Raji (cell line): ENCODE results near the gene ASAP2.

Experiments used
- POLR2A ChIP-seq: IDR thresholded peaks from 2 replicates; pipeline ENCODE4 v1.6.1; 2011; ENCODE audit warnings: low read depth, low read length, control low read depth; ENCODE audit not compliant: insufficient read depth

ASAP2 gene

DNA sequence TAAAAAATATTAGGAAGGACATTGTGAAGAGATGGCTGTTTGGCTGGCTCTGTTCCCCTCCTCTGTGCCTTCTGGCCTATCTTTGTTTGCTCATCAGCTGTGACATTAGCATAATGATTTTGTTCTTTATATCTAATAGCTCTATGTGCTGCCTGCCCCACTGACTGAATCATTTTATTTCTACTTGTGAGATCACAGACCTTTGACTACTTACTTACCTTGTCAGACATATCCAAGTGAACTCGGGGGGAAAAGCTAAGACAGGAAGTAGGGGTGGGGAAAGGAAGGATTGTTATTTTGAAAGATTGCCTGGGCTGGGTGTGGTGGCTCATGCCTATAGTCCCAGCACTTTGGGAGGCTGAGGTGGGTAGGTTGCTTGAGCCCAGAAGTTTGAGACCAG is 104.2 kb downstream of the ASAP2 start:
- no peak for TF ChIP-seq POLR2A

DNA sequence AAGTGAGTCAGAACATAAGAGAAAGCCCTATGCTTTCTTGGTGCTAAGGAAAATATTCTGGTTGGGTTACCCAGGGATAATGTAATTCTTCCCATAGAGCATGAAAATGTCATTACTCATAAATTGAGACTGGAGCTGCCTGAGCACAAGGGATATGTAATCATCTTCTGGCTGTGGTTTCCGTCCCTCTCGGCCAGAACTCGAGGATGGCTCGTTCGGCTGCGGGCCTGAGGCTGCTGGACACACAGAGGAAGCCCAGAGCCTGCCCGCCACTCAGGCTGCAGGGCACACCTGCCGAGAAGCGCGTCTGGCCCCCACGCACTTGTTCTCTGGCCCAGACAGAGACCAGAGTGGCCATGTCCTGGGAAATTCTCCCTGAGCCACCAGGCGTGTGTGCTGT is 104.9 kb downstream of the ASAP2 start:
- TF ChIP-seq POLR2A: no peak

DNA sequence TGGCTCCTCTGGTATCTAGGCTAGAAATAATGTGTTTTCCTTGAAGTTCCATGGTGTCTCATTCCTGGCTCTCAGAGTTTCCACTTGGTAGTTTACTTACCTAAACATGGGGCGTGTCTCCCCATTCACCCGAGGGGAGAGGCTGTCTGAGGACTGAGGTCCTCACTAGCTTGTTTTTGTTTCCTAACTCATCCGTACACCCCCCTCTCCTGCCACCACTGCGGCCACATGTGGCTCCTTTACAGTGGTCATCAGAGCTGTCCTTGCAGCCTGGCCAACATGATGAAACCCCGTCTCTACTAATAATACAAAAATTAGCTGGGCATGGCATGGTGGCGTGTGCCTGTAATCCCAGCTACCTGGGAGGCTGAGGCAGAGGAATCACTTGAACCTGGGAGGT is 106.0 kb downstream of the ASAP2 start:
- TF ChIP-seq POLR2A: no peak

DNA sequence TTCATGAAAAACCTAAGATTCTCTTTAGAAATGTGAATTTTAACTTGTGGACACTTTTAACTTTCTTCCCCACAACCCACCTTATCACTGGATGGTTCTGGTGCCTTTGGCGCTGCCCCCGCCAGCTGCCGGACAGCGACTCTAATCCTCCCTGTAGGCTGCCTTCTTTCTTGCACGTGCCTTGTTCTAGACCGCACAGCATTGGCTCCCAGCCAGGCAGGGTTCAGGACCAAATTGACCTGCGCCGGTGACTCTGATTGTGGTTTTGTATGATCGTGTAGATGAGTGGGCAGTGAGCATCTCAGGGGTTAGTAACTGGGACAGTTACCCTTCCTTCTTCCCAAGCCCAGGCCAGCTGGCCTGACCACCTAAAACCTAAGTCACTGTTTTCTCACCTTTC is 106.8 kb downstream of the ASAP2 start:
- TF ChIP-seq POLR2A: no peak

DNA sequence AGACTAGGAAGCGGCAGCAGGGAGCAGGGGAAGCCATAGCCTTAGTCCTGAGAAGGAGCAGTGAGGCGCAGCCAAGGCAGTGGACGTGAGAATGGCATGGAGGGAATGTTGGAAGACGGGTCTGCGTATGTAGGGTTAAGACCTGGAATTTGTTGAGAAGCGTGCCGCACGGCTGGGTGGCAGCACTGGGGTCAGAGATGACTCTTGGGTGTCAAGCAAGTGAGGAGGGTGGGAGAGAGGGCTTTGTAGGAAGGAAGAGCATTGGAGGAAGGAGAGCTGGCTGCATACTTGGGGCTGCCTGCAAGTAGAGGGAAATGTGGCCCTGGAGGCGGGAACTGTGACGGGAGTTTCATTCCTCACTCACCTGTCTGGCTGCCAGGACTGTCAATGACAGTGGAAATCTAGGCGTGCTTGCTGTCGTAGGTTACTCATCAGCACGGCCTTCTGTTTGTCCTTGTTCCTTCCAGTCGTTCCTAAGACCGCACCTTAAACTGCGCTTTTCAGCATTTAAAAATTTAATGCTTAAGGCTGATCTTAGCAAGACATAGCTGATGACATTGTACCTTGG is 108.8 kb downstream of the ASAP2 start:
- no peak for TF ChIP-seq POLR2A

DNA sequence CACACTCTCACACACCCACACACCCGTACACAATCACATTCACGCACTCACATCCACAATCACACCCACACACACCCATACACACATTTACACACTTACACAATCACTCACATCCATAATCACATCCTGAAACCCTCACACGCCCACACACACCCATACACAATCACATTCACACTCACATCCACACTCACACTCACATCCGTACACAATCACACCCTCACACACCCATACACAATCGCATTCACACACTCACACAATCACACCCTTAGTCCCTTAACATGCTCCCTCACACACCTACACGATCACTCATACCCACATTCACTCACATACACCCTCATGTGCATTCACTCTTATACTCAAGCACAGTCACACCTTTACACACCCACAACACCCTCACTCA is 110.9 kb downstream of the ASAP2 start:
- no peak for TF ChIP-seq POLR2A

DNA sequence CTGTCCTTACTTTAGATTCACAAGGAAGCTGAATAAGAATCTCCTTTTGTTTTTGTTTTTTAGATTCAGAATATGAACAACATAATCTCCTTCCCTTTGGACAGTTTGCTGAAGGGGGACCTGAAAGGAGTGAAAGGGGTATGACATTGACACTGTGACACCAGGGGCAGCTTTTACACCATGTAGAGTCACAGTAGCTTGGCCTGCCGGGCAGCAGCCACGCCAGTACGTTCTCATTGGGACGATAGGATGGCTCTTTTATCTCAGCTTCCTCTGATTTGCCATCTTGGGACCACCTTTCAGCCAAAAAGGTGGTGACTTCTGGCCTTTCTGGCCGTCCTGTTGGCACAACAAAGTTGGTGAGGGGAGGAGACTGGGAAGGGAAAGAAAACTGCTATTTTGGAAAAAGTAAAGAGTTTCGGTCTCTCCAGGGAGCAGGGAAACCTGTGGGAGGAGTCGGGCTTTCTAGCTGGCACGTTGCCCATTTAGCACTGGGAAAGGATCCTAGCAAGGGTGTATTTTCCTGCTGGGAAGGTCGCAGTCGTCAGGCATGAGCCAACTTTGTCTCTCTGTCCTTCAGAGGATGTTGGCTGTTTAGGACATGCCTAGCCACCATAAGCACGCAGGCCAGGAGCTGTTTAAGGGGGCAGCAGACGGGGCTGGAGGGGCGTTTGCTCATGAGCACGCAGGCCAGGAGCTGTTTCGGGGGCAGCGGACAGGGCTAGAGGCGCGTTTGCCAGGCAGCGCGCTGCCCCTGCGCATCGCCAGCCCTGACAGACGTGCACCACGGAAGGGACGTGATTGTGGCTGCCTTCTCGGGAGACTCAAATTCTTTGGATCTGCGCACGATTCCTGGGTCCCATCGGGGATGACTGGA is 112.1 kb downstream of the ASAP2 start:
- no peak for TF ChIP-seq POLR2A

DNA sequence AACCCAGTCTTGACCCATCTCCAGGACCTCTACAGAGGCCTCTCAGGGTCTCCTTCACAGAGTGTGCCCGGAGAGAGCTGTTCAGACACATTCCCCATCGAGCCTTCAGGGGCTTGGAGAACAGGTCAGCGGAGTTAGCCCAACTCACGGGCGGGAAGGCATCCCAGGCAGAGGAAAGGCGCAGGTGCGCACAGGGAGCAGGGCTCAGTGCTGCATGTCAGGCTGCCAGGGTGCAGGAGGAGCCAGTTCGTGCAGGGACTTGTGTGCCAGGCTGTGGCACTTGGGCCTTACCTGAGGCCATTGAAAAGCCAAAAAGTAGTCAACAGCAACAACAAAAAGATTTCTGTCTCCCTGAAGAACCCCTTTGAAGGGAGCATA is 112.7 kb downstream of the ASAP2 start:
- TF ChIP-seq POLR2A: no peak

DNA sequence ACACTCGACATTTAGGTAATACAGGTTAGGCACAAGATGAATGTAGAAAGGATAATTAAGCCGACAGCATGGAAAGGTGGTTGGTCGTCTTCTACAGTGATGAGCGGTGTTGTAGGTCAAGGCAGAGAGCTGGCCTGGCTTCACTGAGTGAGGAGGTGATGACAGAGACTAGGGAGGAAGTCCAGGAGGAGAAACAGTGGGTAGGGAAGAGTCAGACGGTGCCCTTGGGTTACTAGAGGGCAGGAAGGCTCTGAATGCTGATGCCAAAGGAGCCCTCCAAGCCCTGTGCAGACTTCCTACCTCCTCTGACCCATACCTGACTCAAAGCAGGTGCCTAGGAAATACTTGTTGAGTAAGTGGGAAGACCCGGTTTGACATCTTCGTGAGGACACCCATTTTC is 116.0 kb downstream of the ASAP2 start:
- no peak for TF ChIP-seq POLR2A

DNA sequence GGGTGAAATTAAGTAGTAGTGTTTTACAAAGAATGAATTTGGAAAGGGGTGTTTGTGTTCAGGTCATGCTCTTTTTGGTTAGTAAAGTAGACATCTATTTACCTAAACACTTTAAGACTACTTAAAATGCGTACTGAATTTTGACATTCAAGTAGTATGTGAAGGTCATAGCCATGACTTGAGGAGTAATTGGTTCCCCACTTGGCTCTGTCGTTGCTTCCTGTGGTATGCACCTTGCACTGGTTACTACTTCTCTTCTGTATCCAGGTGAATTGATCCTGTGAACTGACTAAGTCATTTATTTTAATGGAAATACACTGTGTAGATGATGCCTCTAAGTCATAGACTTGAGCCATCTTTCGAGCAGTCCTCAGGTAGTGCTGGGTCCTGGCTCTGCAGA is 118.8 kb downstream of the ASAP2 start:
- TF ChIP-seq POLR2A: no peak

DNA sequence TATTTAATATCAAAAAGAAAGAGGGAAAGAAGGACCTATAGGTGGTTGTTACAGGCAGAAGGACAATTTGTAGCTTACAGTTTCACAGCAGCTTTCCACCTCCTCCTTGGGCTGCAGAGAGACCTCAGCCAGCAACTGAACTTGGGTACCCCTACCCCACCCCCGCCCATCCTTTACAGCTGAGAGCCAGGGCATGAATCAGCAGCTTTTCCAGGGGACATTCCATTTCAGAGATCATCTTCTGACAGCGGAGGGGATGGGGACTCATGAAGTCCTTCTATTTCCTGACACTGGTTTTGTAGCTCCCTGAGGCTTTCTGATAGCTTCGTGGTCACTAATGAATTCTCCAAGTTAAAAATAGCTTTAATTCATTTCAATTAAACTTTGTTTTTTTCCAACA is 120.4 kb downstream of the ASAP2 start:
- no peak for TF ChIP-seq POLR2A

DNA sequence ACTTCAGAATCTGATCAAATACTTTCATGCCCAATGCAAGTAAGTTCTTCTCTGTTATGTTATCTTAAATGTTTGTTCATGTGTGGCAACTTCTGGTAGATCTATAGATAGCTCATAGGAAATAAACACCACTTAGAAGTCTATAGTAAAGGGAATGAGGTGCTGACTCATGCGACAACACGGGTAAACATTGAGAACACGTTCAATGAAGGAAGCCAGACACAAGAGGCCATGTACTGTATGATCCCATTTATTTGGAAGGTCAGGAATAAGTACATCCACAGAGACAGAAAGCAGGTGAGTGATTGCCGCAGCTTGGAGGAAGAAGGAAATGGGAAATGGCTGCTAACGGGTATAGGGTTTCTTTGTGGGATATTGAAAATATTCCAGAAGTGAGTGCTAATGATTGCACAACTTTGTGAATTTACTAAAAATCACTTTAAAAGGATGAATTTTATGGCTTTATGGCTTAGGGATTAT is 121.3 kb downstream of the ASAP2 start:
- no peak for TF ChIP-seq POLR2A

DNA sequence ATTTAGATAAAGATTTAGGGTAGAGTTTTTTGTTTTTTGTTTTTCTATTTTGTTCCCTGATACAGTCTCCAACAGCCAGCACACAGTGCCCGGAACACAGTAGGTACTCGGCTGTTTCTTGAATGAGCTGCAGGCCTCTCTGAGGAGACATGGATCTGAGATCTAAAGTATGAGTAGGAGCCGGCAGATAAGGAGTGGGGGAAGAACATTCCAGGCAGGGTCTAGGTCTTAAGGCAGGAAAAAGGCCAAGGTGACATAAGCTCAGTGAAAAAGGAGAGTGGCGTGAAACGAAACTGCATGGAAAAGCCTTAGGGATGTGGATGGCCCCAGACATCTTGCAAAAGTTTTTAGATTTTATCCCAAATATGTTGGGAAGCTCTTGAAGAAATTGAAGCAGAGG is 122.3 kb downstream of the ASAP2 start:
- no peak for TF ChIP-seq POLR2A

DNA sequence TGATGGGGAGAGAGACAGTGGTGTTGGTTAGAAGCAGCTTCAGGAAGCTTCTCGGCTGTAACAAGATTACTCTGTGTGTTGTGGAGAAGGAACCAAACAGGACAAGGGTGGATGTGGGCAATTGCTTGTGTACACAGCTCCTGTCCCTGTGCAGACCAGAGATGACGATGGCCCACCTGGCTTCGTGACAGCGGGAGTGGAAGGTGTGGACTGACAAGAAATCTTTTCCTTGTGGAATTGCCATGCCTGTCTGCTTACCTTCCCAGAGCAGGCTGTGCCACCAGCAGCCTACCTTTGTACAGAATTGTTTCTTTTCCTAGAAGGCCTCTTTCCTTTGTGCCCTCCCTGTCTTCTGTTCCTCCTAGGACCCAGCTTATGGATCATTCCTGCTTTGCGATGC is 122.9 kb downstream of the ASAP2 start:
- TF ChIP-seq POLR2A: no peak

DNA sequence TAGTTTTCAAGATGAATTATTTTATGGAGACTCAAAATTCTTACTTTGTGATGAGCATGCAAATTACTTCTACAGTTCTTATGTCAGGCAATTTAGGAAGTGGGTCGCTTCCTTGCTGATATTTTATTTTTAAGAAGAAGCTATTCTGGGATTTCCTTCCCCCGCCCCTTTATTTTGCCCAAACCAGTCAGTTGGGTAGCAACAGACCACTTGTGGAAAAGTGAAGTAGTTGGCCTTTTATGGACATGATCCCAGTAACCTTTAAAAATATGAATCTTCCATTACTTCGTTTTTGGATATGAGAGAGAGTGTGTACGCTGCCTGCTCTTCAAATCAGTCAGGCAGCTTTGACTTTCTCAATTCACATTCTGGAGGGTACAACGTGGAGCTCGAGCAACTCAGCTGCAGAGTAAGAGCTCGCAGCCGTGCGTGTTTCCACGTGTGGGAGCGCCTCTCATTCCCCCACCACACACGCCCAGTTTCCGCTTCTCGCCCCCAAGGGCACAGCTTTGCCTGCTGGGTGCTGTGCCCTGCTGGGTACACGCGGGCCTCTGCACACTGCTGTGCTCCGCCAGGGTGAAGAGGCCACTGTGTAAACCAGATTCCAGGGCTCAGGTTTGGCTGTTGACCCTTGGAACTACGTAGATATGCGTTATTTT is 124.1 kb downstream of the ASAP2 start:
- no peak for TF ChIP-seq POLR2A

DNA sequence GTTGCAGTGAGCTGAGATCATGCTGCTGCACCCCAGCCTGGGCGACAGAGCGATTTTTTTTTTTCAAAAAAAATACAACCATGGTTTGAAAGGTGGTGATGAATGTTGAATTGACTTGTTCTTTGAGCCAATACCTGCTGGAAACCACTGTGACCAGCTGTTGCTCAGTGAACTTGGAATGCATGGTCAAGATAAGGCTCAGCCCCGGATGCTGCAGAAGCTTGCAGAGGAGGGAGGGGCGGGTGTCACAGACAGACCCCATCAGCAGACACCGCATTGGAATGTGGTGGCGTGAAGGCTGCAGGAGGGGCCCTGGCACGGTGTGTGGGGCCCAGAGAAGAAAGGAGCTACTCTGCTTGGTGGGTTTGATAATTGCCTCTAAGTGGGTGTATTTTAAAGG is 125.1 kb downstream of the ASAP2 start:
- no peak for TF ChIP-seq POLR2A
